ENCODE results near the gene TNFAIP8.

TNFAIP8 gene

GRCh38 chr5:119388619-119389190 lies 32.9 kb downstream of the TNFAIP8 start:
- Histone ChIP-seq H3K36me3 (ENCODE audit: insufficient read depth, low read length) (no peaks in the 10 kb centered on the region), H3K4me3 (ENCODE audit: low read length) (no peak overlapping the region), H3K27me3 (ENCODE audit: insufficient read depth, low read length) (no peaks in the 10 kb centered on the region), H3K9me3 (ENCODE audit: low read length) (no peaks in the 10 kb centered on the region), H3K4me1 (ENCODE audit: insufficient read depth, low read length) (no peaks in the 10 kb centered on the region), H2AFZ (ENCODE audit: low read depth, low read length) (no peak overlapping the region)

GRCh38 chr5:119389288-119390030 lies 33.6 kb downstream of the TNFAIP8 start:
- no peaks in the 10 kb centered on the region for H3K36me3 ChIP-seq (ENCODE audit: insufficient read depth, low read length)

GRCh38 chr5:119390404-119390803 lies 34.6 kb downstream of the TNFAIP8 start:
- Histone ChIP-seq H2AFZ (ENCODE audit: low read depth, low read length) (no peak overlapping the region), H3K9me3 (ENCODE audit: low read length) (no peaks in the 10 kb centered on the region), H3K4me1 (ENCODE audit: insufficient read depth, low read length) (no peaks in the 10 kb centered on the region), H3K27me3 (ENCODE audit: insufficient read depth, low read length) (no peaks in the 10 kb centered on the region), H3K4me3 (ENCODE audit: low read length) (no peak overlapping the region), H3K36me3 (ENCODE audit: insufficient read depth, low read length) (no peaks in the 10 kb centered on the region)

More at GRCh38 chr5:119389288-119390030, 33.6 kb downstream of the TNFAIP8 start:
- no peak overlapping the region for H2AFZ ChIP-seq (ENCODE audit: low read depth, low read length)
- H3K4me3 ChIP-seq (ENCODE audit: low read length) = no peak overlapping the region
- no peaks in the 10 kb centered on the region for H3K4me1 ChIP-seq (ENCODE audit: insufficient read depth, low read length)
- no peaks in the 10 kb centered on the region for H3K27me3 ChIP-seq (ENCODE audit: insufficient read depth, low read length)
- no peaks in the 10 kb centered on the region for H3K9me3 ChIP-seq (ENCODE audit: low read length)

GRCh38 chr5:119393201-119393691 lies 37.4 kb downstream of the TNFAIP8 start:
- H3K4me1 ChIP-seq (ENCODE audit: insufficient read depth, low read length) = no peaks in the 10 kb centered on the region
- no peak overlapping the region for H3K4me3 ChIP-seq (ENCODE audit: low read length)
- H3K36me3 ChIP-seq (ENCODE audit: insufficient read depth, low read length) = no peaks in the 10 kb centered on the region
- no peaks in the 10 kb centered on the region for H3K9me3 ChIP-seq (ENCODE audit: low read length)
- H2AFZ ChIP-seq (ENCODE audit: low read depth, low read length) = no peak overlapping the region
- H3K27me3 ChIP-seq (ENCODE audit: insufficient read depth, low read length) = no peaks in the 10 kb centered on the region

- Histone ChIP-seq H3K4me3 (ENCODE audit: low read length) (no peak overlapping the region), H3K27me3 (ENCODE audit: insufficient read depth, low read length) (no peaks in the 10 kb centered on the region), H3K36me3 (ENCODE audit: insufficient read depth, low read length) (no peaks in the 10 kb centered on the region), H2AFZ (ENCODE audit: low read depth, low read length) (no peak overlapping the region), H3K9me3 (ENCODE audit: low read length) (no peaks in the 10 kb centered on the region), H3K4me1 (ENCODE audit: insufficient read depth, low read length) (no peaks in the 10 kb centered on the region)
These were observed 37.9 kb downstream of the TNFAIP8 start for GRCh38 chr5:119393746-119394145.

- H3K4me1 ChIP-seq (ENCODE audit: insufficient read depth, low read length) = no peaks in the 10 kb centered on the region
- H3K4me3 ChIP-seq (ENCODE audit: low read length) = no peak overlapping the region
- H3K9me3 ChIP-seq (ENCODE audit: low read length) = no peaks in the 10 kb centered on the region
- no peak overlapping the region for H2AFZ ChIP-seq (ENCODE audit: low read depth, low read length)
- no peaks in the 10 kb centered on the region for H3K27me3 ChIP-seq (ENCODE audit: insufficient read depth, low read length)
- no peaks in the 10 kb centered on the region for H3K36me3 ChIP-seq (ENCODE audit: insufficient read depth, low read length)
These were observed 39.4 kb downstream of the TNFAIP8 start for GRCh38 chr5:119395080-119395836.

GRCh38 chr5:119396030-119396664 lies 40.3 kb downstream of the TNFAIP8 start:
- Histone ChIP-seq H3K4me3 (ENCODE audit: low read length) (no peak overlapping the region), H2AFZ (ENCODE audit: low read depth, low read length) (no peak overlapping the region), H3K4me1 (ENCODE audit: insufficient read depth, low read length) (no peaks in the 10 kb centered on the region), H3K36me3 (ENCODE audit: insufficient read depth, low read length) (no peaks in the 10 kb centered on the region), H3K9me3 (ENCODE audit: low read length) (no peaks in the 10 kb centered on the region), H3K27me3 (ENCODE audit: insufficient read depth, low read length) (no peaks in the 10 kb centered on the region)

GRCh38 chr5:119397518-119398380 lies 41.9 kb downstream of the TNFAIP8 start:
- Histone ChIP-seq H3K9me3 (ENCODE audit: low read length) (no peaks in the 10 kb centered on the region), H3K4me1 (ENCODE audit: insufficient read depth, low read length) (no peaks in the 10 kb centered on the region), H3K4me3 (ENCODE audit: low read length) (no peak overlapping the region), H3K27me3 (ENCODE audit: insufficient read depth, low read length) (no peaks in the 10 kb centered on the region), H2AFZ (ENCODE audit: low read depth, low read length) (no peak overlapping the region), H3K36me3 (ENCODE audit: insufficient read depth, low read length) (no peaks in the 10 kb centered on the region)

- Histone ChIP-seq H3K9me3 (ENCODE audit: low read length) (no peaks in the 10 kb centered on the region), H3K4me3 (ENCODE audit: low read length) (no peak overlapping the region), H3K4me1 (ENCODE audit: insufficient read depth, low read length) (no peaks in the 10 kb centered on the region), H3K36me3 (ENCODE audit: insufficient read depth, low read length) (no peaks in the 10 kb centered on the region), H3K27me3 (ENCODE audit: insufficient read depth, low read length) (no peaks in the 10 kb centered on the region), H2AFZ (ENCODE audit: low read depth, low read length) (no peak overlapping the region)
These were observed 43.1 kb downstream of the TNFAIP8 start for GRCh38 chr5:119398727-119399466.

- peaks cover 2% of the 10 kb centered on the region for H3K4me1 ChIP-seq (ENCODE audit: insufficient read depth, low read length)
- H2AFZ ChIP-seq (ENCODE audit: low read depth, low read length) = no peak overlapping the region
- no peaks in the 10 kb centered on the region for H3K9me3 ChIP-seq (ENCODE audit: low read length)
- H3K4me3 ChIP-seq (ENCODE audit: low read length) = no peak overlapping the region
- H3K27me3 ChIP-seq (ENCODE audit: insufficient read depth, low read length) = no peaks in the 10 kb centered on the region
- H3K36me3 ChIP-seq (ENCODE audit: insufficient read depth, low read length) = no peaks in the 10 kb centered on the region
These were observed 44.4 kb downstream of the TNFAIP8 start for GRCh38 chr5:119400245-119400644.

GRCh38 chr5:119402081-119402480 lies 46.3 kb downstream of the TNFAIP8 start:
- Histone ChIP-seq H3K36me3 (ENCODE audit: insufficient read depth, low read length) (no peaks in the 10 kb centered on the region), H3K4me1 (ENCODE audit: insufficient read depth, low read length) (peaks cover 4% of the 10 kb centered on the region), H3K27me3 (ENCODE audit: insufficient read depth, low read length) (no peaks in the 10 kb centered on the region), H2AFZ (ENCODE audit: low read depth, low read length) (peak overlapping the region; percentile 78), H3K4me3 (ENCODE audit: low read length) (no peak overlapping the region), H3K9me3 (ENCODE audit: low read length) (no peaks in the 10 kb centered on the region)

- peaks cover 4% of the 10 kb centered on the region for H3K4me1 ChIP-seq (ENCODE audit: insufficient read depth, low read length)
- H3K27me3 ChIP-seq (ENCODE audit: insufficient read depth, low read length) = no peaks in the 10 kb centered on the region
- no peak overlapping the region for H3K4me3 ChIP-seq (ENCODE audit: low read length)
- H3K9me3 ChIP-seq (ENCODE audit: low read length) = no peaks in the 10 kb centered on the region
- H3K36me3 ChIP-seq (ENCODE audit: insufficient read depth, low read length) = no peaks in the 10 kb centered on the region
- H2AFZ ChIP-seq (ENCODE audit: low read depth, low read length) = peak overlapping the region; percentile 78
These were observed 46.7 kb downstream of the TNFAIP8 start for GRCh38 chr5:119402555-119402954.
